ENCODE measurements around the gene KCNK1. TPM values are rescaled to one million over a fixed set of nuclear protein-coding genes. Genes with fewer than 3 reads are reported as not detected.

KCNK1 gene
- polyA plus RNA-seq, 1 donor (not counting 4 experiments of a cell fraction or from before 2014, with no cell fraction given), result 17.5 TPM

GRCh38 chr1:233673261-233673946, 59.5 kb downstream of the KCNK1 start:
- Histone ChIP-seq H3K27ac (ENCODE audit: control insufficient read depth, insufficient read depth, low read length) (no peak overlapping the region), H3K27me3 (ENCODE audit: control insufficient read depth, extremely low read depth, insufficient read depth, low read length) (no peaks in the 10 kb centered on the region), H3K36me3 (ENCODE audit: control insufficient read depth in 2 of 2, extremely low read depth in 1 of 2, insufficient read depth in 2 of 2, low read length in 2 of 2) (peaks cover 0 to 5% of the 10 kb centered on the region in 2 experiments), H3K9ac (ENCODE audit: control insufficient read depth, extremely low read depth, insufficient read depth, low read length) (no peak overlapping the region), H3K79me2 (ENCODE audit: control insufficient read depth, insufficient read depth, low read length) (no peaks in the 10 kb centered on the region), H2AFZ (ENCODE audit: control insufficient read depth, low read length) (no peak overlapping the region), H3K4me2 (ENCODE audit: control insufficient read depth, extremely low read depth, insufficient read depth, low read depth, low read length) (no peak overlapping the region), H3K9me1 (ENCODE audit: control insufficient read depth, extremely low read depth, insufficient read depth, low read length) (no peaks in the 10 kb centered on the region), H4K20me1 (ENCODE audit: control insufficient read depth, extremely low read depth, insufficient read depth, low read length) (no peaks in the 10 kb centered on the region), H3K9me3 (ENCODE audit: control insufficient read depth, low read depth, low read length) (no peaks in the 10 kb centered on the region), H3K4me1 (ENCODE audit: control insufficient read depth, extremely low read depth, insufficient read depth, low read length) (peaks cover 6% of the 10 kb centered on the region), H3K4me3 (ENCODE audit: control insufficient read depth in 2 of 3, extremely low read depth in 1 of 3, insufficient read depth in 2 of 3, low read depth in 1 of 3, low read length in 3 of 3) (no peak overlapping the region)
- DNase-seq (ENCODE audit: low read depth, low spot score), result no peak
- FAIRE-seq, result no peak
- dilution Hi-C loops (cut with MboI; ENCODE audit: extremely low pct_ligation_motif_present, low sequenced_read_pairs), result no loop called here
- TF ChIP-seq EZH2 (IDR thresholded peaks at IDR 0.05; ENCODE audit: low read length) (no peak), CTCF (optimal IDR thresholded peaks at IDR 0.05 in 1 of 3, IDR thresholded peaks at IDR 0.05 in 1 of 3, conservative IDR thresholded peaks at IDR 0.05 in 1 of 3; ENCODE audit: extremely low read depth in 1 of 3, insufficient read depth in 2 of 3, low read length in 3 of 3) (no peak)

GRCh38 chr1:233673947-233674431, 60.1 kb downstream of the KCNK1 start:
- H3K9me3 ChIP-seq (ENCODE audit: control insufficient read depth, low read depth, low read length), result no peaks in the 10 kb centered on the region
- no peak for TF ChIP-seq EZH2 (IDR thresholded peaks at IDR 0.05; ENCODE audit: low read length)
- no peak for TF ChIP-seq CTCF (optimal IDR thresholded peaks at IDR 0.05 in 1 of 3, IDR thresholded peaks at IDR 0.05 in 1 of 3, conservative IDR thresholded peaks at IDR 0.05 in 1 of 3; ENCODE audit: extremely low read depth in 1 of 3, insufficient read depth in 2 of 3, low read length in 3 of 3)
- no peaks in the 10 kb centered on the region for H3K79me2 ChIP-seq (ENCODE audit: control insufficient read depth, insufficient read depth, low read length)
- no peaks in the 10 kb centered on the region for H3K9me1 ChIP-seq (ENCODE audit: control insufficient read depth, extremely low read depth, insufficient read depth, low read length)
- no peaks in the 10 kb centered on the region for H4K20me1 ChIP-seq (ENCODE audit: control insufficient read depth, extremely low read depth, insufficient read depth, low read length)
- dilution Hi-C loops (cut with MboI; ENCODE audit: extremely low pct_ligation_motif_present, low sequenced_read_pairs), result no loop called here
- peaks cover 0 to 5% of the 10 kb centered on the region in 2 experiments for H3K36me3 ChIP-seq (ENCODE audit: control insufficient read depth in 2 of 2, extremely low read depth in 1 of 2, insufficient read depth in 2 of 2, low read length in 2 of 2)
- H3K27ac ChIP-seq (ENCODE audit: control insufficient read depth, insufficient read depth, low read length), result no peak overlapping the region
- no peak overlapping the region for H3K4me3 ChIP-seq (ENCODE audit: control insufficient read depth in 2 of 3, extremely low read depth in 1 of 3, insufficient read depth in 2 of 3, low read depth in 1 of 3, low read length in 3 of 3)
- no peak overlapping the region for H2AFZ ChIP-seq (ENCODE audit: control insufficient read depth, low read length)
- H3K4me2 ChIP-seq (ENCODE audit: control insufficient read depth, extremely low read depth, insufficient read depth, low read depth, low read length), result no peak overlapping the region
- FAIRE-seq (no peak), DNase-seq (ENCODE audit: low read depth, low spot score) (no peak)
- H3K9ac ChIP-seq (ENCODE audit: control insufficient read depth, extremely low read depth, insufficient read depth, low read length), result no peak overlapping the region
- no peaks in the 10 kb centered on the region for H3K27me3 ChIP-seq (ENCODE audit: control insufficient read depth, extremely low read depth, insufficient read depth, low read length)
- peaks cover under 1% of the 10 kb centered on the region for H3K4me1 ChIP-seq (ENCODE audit: control insufficient read depth, extremely low read depth, insufficient read depth, low read length)
